Activated CD4-positive, alpha-beta T cell treated with anti-CD3 and anti-CD28 coated beads, Interleukin-10, Interleukin-2, amounts not matched to agents 100 ng/mL and 50 ng/mL, durations not matched to agents 16 hours and 8 hours (primary cell): ENCODE data around the gene MAST4.
A peak's percentile ranks its signal among the peaks of the same experiment; 100 is the strongest.

Source experiments
- DNase-seq: peaks from one replicate; pipeline ENCODE4 v3.0.0-alpha.2; 2020

Gene MAST4

GRCh38 chr5:67003935-67004729 is 407.9 kb downstream of the MAST4 start:
- peak; percentile 89 for DNase-seq

DNA sequence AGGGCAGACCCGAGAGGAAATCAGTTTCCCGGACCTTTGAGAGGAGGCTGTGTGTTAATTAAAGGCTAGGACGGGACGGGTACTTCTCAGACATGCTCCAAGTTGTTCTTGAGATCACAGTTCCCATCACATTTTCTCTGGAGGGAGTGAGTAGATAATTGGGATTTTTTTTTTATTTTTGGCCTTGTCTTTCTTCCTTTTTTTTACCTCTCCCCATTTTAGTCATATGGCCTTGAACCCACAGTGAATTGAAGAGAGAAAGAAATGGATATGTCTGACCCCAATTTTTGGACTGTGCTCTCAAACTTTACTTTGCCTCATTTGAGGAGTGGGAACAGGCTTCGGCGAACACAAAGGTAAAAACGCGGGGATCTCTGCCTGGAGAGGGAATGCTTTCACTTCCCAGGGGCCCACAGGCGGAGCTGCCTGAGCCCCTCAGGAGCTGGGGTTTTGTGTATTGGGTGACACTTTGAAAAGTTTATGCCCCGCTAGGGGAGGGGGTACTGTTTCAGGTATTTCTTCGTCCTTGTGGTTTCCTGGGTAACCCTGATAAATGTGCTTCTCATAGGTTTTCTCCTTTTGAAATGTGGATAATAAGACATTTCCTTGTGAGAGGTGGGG is 408.6 kb downstream of the MAST4 start:
- DNase-seq, result no peak

- no peak for DNase-seq
Measured at GRCh38 chr5:67005737-67006499, 409.7 kb downstream of the MAST4 start.

GRCh38 chr5:67006500-67006848 is 410.3 kb downstream of the MAST4 start:
- DNase-seq, result no peak

GRCh38 chr5:67009028-67009427 is 412.8 kb downstream of the MAST4 start:
- no peak for DNase-seq

GRCh38 chr5:67010684-67011409 is 414.7 kb downstream of the MAST4 start:
- no peak for DNase-seq

GRCh38 chr5:67011422-67011821 is 415.2 kb downstream of the MAST4 start:
- DNase-seq, result no peak

- DNase-seq, result peak; percentile 50
Measured at GRCh38 chr5:67012171-67012570, 416.0 kb downstream of the MAST4 start.

- no peak for DNase-seq
Measured at GRCh38 chr5:67013719-67014118, 417.5 kb downstream of the MAST4 start.

DNA sequence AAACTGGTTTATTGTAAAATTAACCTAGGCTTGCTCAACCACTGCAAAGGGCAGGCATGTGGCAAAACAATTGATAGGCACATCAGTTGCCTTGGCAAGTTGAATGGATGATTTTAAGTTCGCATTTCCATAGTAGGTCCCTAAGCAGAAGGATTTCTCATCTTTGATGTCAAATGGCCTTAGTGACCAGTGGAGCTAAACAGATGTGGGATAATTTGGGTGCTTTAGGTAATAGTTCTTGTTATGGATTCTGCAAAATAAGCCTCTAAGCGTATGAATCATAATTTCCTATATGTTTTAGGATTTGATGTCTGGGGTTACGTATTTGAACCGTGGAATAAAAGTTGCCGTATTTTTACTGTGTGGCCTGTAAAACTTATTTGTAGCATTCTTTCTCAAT is 418.0 kb downstream of the MAST4 start:
- no peak for DNase-seq

DNA sequence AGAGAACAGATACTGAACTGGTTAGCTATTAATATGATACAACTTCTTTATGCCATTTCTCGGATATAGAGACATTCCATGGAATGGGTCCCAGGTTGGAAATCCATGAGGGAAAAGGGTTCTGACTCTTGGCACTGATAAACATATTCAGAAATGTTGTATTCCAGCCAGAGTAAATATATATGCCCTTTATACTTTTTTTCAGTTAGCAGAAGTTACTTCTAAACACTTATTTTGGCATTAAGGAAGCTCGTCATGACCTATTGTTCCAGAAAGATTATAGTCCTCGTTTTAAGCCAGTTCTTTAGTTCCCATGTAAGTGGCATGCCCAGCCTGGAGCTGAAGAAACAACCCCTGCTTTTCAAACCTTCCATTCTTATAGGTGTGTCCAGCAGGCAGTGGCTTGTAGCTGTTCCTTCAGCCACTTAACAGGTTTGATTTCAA is 418.8 kb downstream of the MAST4 start:
- no peak for DNase-seq

DNA sequence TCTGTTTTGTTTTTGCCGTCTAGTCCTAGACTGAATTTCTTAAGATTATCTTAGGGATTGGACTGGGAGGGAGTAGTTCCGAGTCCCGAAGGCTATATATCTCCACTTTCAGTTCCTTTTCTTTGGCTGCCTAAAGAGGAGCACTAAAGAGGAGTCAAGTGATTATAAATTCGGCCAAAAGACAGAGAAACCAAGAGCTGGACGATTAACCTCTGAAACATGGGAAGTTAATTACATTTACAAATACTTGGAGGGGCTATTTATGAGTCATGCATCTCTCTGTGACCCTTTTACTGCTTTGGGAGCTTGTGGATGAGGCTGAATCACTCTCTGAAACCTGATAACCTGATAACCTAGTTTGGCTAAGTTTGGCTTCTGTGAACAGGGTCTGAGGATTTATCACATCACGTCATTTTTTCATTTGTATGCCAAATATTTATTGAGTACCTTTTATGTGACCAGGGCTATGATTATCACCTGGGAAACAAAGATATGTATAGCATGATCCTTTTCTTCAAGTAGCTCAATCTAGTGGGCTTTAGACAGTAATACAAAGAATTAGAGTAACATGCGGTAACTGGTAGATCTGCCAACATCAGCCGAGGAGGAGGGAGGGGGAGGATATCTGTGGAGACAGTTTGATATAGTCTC is 419.5 kb downstream of the MAST4 start:
- no peak for DNase-seq

DNA sequence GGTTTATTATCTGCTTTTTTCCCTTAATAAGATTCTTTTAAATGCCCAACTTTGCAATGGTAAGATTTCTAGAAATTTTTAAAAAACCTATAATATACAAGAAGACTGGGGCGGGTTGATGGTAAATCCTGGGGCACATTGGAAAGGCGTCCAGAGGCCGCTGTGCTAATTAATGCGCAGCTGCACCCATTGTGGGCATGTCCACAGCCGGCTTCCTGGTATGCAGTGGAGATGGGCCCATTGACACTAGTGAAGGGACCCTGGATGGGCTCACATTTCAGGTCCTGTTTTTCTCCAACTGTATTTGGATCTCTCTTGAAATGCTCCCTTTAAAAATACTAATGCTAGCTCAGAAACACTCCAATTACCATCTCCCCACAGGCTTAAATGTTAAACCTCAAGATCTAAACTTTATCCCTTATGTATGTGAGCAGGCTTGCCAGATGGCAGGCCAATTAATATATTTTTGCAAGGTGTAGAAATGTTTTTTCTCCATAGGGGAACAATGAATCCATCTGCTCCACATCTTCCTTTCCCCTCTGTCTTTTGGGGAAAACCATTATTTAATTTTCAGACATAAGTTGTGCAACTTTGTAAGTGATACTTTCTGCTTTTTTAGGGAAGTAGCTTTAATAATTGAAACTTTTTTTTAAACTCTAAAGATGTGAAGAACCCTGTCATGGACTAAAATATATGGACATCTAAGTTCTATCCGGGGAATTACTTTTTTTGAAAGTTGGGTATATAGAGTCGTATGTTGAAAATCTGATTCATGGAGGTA is 423.1 kb downstream of the MAST4 start:
- no peak for DNase-seq

DNA sequence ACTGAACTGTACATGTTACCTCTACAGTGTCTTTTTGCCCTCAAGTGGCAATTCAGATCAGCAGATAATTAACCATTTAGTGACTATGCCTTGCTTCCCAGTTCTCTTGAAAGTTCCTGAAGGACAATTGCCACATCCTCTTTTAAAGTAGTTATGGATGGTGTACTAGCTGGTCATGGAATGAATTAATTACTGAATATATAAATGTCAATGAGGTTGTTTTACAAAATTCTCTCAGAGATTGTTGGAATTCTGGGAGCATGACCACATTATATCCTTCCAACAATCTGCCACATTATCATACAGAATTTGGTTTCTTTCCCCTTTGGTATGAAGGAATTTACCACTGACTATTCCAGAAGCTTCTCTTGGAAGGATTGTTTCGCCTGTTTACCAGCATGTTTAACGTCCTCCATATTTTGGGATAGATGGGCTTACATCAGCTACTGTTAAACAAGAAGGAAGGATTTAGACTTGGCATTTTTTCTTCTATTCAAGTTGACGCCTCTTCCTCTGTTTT is 424.0 kb downstream of the MAST4 start:
- no peak for DNase-seq

DNA sequence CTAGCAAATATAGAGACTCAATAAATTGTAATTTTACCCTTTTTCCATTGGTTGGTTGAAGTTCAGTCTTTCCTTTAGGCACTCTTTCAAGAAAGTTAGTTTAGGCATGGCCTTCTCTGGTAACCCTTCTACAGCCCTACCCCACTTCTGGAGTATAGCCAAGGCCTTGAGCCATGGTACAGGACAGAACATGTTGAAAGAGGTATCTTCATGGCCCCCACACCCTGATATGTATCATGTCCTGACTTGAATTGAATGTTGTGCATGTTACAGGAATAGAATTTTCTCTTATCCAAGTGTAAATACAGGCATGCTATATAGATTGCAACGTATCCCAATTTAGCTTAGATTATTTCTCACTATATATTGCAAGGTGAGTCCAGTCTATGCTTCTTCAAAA is 424.8 kb downstream of the MAST4 start:
- no peak for DNase-seq

- peak; percentile 73 for DNase-seq
Measured at GRCh38 chr5:67021521-67021920, 425.3 kb downstream of the MAST4 start.

GRCh38 chr5:67021962-67022361 is 425.8 kb downstream of the MAST4 start:
- no peak for DNase-seq

DNA sequence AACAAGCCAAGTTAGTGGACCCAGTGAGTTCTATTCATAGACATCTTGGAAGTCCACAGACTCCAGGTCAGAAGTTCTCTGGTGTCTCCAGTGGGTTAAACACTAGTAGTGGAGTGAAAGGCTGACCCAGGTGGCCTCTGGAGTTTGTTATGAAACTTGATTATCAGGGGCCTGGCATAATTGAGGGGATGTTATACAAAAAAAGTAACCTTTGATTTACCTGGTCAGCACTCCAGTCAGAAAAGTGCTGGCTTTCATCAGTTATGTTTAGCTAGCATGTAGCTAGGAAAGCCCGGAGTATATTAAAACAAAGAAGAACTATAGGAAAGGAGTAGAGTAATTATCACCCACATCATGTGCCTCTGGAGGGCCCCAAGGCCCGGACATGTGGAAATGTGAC is 429.3 kb downstream of the MAST4 start:
- no peak for DNase-seq

DNA sequence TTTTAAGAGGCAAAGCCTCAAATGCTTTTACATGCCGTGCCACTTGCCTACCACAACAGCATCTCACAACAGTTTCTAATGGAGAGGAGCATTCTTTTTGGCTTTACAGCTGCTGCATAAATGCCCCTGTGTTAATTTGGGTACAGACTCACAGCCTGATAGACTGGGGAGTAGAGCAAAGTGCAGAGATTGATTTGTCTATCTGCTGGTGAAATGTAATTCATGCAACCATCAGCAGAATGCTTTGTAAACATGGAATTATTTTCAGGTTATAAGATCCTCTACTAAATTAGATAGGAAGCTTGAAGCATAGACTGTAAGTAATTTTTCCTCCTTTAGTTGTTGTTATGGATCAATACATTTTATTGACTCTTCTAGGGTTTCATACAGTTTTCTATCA is 430.1 kb downstream of the MAST4 start:
- no peak for DNase-seq

DNA sequence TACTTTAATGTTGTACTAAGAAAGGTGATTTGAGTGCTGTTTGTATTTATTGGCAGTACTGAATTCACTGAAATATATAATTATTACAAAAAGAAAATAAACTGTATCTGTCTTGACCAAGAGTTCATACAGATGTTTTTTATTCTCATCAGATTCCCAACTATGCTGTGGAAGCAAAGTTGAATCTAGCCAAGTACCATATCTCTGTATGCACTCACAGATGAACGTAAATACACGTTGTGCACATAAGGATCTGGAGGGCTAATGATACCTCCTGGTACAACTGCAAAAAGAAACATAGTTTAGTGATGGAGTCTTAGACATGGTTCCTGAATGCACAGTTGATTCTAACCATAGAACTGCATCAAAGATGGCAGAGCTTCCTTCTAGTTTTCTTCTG is 431.0 kb downstream of the MAST4 start:
- no peak for DNase-seq

DNA sequence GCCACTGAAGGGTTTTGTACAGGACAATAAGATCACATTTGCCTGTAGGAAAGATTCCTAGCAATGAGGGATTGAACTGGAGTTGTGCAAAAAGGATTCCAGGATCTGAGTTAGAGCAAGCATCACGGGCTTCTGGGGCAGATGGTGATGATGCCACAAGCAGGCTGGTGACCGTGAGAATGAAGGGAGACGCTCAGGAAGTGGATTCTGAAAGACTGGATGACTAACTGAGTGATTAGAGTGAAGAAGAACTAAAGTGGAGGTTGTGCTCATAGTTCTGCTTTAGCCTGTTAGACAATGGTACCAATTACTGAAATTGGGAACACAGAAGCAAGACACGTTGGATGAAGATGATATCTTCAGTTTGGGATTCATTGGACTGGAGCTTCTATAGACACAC is 432.2 kb downstream of the MAST4 start:
- DNase-seq, result no peak

DNA sequence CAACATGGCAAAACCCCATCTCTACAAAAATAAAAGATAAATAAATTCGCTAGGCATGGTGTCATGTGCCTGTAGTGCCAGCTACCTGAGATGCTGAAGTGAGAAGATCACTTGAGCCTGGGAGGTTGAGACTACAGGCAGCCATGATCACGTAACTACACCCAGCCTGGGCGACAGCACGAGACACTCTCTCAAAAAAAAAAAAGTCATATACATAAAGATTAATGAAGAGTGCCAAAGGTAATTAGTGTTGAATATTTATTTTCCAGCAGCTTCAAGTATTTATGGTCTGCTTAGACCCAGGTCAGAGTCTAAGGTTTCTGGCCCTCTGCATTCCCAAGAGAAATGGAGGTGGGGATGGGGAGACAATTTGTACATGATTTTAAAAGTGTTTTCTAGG is 432.7 kb downstream of the MAST4 start:
- no peak for DNase-seq
